NCI-H146 treated with DMSO at 0.1 percent for 48 hours (cell line): ENCODE data around the gene IL4I1.

ENCODE experiments used
- DNase-seq: peaks from one replicate; lab custom pipeline; 2025; ENCODE audit not compliant: unreplicated experiment; lab: John Stamatoyannopoulos, UW

Gene IL4I1

DNA sequence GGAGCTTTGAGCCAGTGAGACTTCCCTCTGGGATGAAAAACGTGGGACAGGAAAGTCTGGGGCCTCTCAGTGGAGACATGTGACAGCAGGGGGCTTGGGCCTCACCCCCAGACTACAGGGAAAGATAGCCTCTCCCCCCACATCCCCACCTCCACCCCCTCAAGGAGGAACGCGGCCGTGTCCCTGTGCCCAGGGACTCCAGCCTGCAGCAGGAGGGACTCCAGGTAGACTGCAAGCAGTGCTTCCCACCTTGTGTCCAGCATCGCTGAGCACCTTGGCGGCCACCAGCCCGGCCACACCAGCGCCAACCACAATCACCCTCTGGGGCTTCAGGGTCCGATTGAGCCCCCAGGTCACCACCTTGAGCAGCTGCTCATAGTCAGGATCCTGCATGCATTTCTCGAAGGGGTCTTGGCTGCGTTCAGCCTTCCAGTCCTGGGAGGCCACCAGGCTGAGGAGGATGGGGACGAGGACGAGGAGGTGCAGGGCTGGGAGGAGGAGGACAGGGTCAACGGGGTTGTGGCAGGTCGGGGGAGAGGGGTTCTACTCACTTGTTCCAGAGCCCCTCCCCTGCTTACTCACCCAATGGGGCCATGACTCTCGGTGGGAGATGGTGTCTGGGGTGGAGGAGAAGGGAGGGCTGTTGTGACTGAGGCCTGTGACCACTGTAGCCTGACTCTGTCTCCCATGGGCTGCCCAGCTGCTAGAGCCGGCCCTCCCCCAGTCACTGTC, 955 bp downstream of the IL4I1 start:
- DNase-seq: no peak

DNA sequence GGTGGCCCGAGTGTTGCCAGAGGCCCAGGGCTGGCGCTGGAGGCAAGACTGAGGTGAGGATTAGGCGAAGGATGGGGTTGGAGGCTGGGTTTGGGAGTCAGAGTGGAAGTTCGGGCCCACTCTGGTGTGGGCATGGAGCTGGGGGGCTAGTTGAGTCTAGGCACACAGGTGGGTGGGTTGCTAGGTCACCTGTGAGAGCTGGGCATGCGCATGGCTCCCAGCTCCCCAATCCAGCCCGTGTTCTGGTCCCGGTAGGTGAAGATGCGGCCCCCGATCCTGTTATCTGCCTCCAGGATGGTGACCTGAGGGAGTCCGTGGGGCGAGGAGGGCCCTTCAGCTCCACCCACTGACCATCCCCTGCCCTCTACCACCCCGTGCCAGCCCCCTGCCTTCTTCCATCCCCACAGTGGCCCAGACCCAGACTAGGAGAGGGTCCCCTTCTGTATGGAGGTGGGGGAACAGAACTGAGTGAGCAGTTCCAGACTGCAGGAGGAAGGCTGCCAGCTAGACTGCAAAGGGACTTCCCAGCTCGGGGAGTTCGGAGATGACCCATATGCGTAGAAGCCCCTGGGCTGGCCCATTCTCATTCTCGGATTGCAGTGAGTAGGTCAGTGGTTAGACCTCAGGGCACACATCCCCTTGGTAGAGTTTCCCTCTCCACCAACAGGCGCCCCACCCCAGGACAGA, 1.7 kb downstream of the IL4I1 start:
- no peak for DNase-seq

DNA sequence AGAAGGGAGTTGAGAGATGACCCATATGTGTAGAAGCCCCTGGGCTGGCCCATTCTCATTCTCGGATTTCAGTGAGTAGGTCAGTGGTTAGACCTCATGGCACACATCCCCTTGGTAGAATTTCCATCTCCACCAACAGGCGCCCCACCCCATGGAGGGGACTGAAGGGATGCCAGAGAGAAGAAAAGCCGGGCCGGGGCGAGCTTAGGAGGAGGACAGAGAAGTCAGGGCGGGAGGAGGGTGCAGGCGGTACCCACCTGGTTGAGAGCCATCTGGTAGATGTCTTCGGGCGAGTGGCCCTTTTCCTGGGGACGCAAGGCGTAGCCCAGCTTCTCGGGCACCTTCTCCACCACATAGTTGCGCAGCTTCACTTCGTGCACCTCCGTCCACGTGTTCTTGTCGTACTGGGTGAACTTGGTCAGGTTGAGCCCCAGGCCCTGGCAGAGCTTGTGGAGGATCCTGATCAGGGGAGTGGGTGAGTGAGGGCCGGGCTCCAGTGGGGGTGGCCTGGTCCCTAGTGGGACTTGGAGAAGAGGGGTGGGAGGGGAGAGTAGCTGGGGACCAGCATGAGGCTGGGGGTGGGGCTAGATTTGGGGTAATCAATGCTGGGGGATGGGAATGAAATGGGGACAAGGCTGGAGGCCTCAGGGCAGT, 2.5 kb downstream of the IL4I1 start:
- no peak for DNase-seq

DNA sequence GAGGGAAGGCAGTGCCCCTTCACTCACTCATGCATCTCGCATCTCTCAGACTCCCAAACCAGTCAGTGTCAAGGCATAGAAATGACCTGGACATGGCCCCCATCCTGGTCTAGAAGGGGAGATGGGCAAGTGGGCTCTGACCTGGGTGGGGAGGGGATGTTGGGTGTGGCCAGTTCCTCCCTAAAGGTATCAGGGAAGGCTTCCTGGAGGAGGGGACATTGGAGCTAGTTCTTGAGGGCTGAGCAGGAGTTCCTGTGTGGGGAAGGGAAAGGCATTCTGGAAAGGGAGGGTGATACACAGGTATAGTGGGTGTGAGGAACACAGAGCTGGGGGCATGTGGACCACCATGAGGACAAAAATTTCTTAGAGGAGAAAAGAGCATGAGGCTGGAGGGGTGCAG, 4.0 kb downstream of the IL4I1 start:
- DNase-seq: no peak

DNA sequence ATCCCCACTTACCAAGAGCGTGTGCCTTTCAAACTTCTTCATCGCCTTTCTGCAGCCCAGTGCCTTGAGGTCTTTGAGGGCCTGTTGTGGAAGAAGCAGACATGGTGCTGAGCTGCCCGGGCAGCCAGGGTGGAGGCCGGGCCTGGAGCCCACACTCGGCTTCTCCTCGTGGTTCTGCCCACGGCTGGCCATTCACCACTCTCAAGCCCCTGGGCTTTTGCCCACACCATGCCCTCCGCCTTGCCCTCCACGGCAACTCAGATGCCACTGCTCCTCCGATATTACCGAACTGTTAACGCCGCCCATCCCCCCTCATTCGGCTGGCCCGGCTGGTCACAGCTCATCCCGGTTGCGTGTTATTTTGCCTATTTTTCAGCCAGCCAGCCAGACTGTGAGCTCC, 5.3 kb downstream of the IL4I1 start:
- DNase-seq: no peak

DNA sequence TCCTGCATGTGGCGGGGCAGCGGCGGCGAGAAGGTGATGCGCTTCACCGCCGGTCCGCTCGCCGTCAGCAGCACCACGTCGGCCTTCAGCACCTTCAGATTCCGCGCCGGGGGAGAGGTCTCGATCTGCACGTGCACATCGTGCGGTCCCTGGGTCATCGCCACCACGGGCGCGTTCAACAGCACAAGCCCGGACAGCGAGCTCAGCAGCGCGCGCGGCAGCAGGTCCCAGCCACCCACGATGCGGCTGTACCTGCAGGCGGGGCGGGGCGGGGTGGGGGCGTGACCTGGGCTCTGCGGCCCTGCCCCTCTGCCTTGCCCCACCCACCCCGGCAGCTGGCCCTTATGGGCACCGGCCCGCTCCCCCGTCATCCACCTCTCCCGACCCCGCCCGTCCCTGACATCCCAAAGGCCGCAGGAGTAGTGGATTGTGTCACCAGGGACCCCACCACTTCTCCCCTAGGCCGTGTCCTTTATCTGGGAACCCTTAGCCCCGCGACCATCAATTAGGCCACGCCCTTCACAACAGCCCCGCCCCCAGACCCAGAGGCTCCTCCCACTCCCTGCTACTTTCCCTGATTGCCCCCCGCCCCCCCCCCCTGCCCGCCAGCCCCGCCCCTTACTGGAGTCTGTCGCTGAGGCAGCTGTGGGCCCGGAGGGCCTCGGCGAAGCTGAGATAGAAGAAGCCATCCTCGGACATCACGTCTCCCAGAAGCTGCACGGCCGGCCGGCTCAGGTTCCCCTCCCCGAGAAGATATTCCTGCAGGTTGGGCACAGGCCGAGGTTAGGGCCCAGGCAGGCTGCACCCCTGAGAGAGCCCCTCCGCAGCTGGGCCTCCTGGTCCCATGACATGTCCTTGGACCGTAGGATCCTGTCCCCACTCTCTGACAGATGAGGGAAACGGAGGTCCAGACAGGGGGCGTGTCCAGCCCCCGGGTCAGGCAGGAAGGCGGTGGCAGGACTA, 6.1 kb downstream of the IL4I1 start:
- peak; percentile 68 for DNase-seq

DNA sequence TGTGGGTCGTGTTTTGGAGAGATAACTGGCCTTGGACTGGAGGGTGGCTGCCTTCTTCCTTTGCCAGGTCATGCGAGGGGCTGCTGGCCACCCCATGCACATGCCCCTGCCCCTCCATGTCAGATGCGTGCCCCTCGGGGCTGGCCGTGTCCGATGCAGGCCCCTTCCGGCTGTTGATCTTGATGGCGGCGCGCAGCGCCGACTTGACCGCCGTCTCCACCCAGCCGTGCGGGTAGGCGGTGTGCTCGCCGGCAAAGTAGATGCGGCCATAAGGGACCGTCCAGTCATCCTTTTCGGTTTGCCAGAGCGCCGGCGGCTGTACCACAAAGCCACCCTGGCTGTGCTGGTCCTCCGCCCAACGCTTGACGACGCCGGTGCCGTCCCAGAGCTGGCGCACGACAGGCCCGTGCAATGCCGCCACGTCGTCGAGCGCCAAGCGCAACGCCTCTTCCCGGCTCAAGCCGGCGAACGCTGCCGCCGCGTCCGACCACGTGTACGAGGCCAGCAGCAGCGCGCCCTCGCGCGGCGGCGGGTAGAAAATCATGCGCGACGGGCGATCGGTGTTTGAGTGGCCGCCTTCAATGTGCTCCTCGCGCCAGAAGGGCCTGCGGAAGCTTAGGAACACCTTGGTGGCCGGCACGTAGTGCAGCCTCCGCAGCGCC, 6.9 kb downstream of the IL4I1 start:
- peak; percentile 56 for DNase-seq

DNA sequence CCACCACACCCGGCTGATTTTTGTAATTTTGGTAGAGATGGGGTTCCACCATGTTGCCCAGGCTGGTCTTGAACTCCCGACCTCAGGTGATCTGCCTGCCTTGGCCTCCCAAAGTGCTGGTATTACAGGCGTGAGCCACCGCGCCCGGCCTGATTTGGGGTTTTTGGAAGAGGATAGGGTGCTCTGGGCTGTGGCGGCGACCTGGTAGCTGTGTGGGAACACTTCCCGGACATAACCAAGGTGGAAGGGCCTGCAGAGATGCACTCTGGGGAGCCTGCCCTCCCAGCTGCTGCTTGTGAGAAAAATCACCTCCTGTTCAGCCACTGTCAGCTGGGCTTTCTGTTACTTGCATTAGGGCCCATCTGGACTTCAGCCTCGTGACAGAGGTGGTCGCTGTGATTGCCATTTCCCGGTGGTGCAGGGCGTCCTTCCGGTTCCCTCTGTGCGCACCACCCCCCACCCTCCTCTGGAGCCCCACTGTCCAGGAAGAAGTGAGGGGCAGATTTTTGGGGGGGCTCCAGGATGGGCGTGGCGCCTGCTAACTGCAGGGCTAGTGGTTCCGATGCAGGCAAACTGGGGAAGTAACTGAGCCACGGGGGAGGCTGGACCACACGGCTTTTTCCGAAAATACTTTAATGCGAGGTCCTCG, 7.5 kb downstream of the IL4I1 start:
- DNase-seq: no peak

DNA sequence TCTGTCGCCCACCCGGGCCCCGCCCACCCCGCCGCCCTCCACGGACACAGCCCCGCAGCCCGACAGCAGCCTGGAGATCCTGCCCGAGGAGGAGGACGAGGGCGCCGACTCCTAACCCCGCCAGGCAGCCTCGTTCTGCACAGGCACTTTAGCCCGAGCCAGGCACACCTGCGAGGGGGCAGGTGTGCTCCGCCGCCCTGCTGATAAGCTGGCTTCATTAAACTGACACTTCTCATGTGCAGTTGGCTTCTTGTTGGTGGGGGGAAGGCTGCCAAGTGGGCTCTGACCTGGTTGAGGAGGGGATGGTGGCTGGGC, 8.2 kb downstream of the IL4I1 start:
- peak; percentile 64 for DNase-seq

DNA sequence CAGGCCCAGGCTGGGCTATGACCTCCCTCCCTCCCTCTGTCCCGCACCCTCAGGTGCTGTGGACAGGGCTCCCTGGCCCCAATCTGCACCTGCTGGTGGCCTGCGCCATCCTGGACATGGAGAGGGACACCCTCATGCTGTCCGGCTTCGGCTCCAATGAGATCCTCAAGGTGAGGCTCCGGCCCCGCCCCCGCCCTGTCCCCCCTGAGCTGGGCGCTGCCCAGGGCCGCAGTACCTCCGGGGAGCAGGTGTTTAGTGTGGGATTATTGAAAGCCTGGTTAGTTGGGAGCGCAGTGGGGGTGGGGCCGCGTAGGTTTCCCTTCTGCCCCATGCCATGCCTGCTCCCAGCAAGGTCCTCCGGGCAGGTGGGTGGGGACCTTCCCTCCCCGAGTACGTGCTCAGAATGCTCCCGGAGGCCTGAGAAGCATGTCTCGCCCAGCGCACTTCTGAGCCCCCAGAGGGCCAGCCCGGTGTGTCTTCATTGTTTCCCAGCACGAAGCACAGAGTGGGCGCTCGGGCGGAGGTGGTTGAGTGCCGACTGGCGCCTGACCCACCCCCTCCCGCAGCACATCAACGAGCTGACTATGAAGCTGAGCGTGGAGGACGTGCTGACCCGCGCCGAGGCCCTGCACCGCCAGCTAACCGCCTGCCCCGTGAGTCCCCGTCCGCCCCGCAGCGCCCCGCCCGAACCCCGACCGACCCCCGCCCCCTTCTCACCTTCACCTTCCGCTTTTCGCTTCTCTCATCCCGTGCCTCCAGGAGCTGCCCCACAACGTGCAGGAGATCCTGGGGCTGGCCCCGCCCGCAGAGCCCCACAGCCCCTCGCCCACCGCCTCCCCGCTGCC, 8.8 kb downstream of the IL4I1 start:
- DNase-seq: no peak

DNA sequence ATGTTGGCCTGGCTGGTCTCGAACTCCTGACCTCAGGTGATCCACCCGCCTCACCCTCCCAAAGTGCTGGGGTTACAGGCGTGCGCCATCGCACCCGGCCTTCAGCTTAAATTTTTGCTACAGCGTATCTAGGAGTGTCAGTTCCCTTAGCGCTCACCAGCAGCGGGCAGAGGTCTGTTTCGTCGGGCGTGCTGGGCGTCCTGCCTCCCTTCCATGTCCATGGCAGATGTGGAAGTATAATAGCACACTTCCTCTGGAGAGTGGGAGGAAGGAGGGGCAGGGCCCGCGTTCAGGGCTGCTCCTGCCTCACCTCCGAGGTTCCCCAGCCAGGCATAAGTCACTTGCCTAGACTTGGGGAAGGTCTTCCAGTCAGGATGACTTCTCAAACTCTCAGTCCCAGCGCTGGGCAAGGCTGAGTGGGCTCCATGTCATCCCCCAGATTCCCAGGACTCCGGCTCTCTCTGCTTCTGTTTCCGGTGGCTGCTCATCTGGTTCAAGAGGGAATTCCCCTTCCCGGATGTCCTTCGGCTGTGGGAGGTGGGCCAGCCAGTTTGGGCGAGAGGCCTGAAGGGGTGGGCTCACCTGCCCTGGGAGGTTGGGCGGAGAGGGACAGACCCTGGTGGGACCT, 9.5 kb downstream of the IL4I1 start:
- no peak for DNase-seq

DNA sequence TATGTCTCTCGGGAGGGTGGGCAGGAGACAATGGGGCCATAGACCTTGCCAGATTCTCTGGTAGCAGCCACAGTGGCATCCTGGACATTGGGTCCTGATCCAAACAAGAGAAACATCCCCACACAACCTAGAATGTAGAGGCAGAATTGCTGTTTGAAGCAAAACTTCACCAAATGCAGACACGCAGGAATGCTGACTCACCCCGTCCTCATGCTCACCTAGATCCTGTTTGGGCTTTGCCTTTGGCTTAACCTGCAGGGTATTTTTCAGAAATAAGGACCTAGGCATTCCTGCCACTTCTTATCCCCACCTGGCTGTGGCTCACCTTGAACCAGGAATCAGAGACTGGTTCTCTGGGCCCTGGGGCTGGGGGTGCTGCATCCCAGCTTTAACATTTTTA, 11.9 kb downstream of the IL4I1 start:
- no peak for DNase-seq

DNA sequence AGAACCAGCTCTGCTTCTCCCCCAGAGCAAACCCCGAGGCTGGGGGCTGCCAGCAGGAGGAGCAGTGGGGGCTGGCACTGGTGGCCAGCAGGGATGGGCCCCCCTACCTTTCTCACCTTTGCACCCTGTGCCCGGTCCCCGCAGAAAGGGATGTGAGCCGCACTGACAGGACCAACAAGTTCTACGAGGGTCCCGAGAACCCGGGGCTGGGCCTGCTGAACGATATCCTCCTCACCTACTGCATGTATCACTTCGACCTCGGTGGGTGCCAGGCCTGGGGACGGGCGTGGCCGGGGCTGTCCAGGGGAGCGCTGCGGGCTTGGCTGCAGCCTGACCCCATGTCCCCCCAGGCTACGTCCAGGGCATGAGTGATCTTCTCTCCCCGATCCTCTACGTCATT, 12.6 kb downstream of the IL4I1 start:
- DNase-seq: no peak

DNA sequence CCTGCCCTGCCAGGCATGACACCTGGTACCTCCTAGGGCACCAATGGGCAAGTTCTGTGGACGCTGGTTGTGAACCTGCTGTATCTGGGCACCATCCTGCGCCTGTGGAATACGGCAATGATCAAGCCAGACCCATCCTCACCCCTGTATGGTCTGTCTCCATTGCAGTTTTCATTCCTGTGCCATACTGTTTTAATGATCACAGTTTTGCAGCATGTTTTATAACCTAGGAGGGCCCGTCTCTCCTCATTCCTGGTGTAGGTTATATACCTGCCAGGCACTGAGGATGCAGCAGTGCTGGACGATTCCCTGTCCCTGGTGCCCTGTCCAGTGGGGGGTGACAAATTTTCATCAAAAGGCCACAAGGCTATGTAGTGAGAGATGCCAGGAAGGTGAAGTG, 13.6 kb downstream of the IL4I1 start:
- DNase-seq: no peak

DNA sequence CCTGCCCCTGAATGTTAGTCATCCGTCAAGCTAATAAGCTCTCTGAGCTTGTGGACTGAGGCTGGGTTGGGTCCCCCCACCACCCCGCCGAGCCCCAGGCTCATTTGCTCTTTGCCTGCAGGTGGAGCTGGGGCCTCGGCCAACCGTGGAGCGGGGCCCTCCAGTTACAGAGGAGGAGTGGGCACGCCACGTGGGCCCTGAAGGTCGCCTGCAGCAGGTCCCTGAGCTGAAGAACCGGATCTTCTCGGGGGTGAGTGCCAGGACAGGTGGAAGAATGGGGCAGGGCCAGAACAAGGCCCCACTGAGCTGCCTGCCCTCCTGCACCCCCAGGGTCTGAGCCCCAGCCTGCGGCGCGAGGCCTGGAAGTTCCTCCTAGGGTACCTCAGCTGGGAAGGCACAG, 14.0 kb downstream of the IL4I1 start:
- no peak for DNase-seq

DNA sequence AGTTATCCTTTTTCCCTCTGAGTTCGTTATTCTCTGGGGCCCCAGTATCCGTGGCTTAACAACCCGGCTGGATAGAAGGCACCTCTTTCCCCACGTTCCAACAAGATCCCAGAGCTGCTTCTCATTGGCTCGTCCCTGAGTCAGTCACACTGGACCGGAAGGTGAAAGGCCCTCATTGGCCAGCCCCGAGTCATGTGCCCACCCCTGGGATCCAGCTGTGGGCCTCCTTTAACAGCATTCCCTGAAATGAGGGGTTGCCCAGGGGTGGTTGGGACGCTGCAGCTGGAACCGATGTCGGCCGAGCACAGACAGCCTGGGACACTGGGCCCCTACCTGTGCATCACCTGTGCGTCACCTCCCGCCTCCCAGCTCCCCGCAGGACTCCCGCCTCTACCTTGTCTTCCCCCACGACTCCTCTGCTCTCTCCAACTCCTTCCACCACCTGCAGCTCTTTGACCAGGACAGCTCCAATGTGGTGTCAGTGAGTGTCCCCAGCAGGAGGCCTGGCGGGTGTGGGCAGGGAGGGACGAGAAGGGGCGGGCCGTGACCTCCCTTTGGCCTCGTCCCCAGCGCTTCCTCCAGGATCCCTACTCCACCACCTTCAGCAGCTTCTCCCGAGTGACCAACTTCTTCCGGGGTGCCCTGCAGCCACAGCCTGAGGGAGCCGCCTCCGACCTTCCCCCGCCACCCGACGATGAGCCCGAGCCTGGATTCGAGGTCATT, 14.9 kb downstream of the IL4I1 start:
- DNase-seq: no peak

DNA sequence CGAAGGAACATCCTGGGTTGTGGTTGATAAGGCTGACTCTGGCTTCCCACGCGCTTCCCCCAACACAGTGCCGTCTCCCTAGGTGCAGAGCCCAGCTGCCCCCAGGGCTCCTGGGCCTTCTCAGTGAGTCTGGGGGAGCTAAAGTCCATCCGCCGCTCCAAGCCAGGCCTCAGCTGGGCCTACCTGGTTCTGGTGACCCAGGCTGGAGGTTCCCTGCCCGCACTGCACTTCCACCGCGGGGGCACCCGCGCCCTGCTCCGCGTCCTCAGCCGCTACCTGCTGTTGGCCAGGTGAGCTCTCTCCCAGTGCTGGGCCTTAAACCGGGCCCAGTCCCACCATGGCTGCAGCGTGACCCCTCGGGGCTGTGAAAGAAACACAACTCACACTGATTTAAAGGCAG, 15.5 kb downstream of the IL4I1 start:
- DNase-seq: no peak

DNA sequence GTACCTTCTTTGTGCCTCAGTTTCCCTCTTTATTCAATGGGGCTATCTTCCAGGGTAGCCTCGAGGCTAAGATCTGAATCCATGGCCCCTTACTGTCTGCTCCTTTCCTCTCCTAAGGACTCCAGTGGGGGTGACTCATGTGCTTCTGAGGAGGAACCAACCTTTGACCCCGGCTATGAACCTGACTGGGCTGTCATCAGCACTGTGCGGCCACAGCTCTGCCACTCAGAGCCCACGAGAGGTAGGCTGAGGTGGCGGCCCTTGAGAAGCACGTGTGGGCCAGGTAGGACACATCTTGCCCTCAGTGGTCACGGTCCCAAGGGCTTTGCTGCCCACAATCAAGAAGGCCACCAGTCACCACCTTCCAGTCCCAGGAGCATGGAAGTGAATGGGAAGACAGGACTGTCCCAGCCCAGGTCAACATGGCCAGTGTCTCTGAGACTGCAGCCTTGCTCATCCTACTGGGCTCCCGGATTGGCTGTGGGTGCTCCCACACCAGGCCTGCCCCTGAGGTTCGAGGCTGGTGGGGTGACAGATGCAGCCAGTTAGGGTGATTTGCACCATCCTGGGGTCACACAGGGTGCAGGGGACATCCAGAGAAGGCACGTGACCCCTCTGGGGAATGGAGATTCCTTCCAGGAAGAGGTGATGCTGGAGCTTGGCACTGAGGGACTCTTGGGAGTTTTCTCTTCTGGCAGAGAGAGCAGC, 16.4 kb downstream of the IL4I1 start:
- DNase-seq: no peak
